SH-SY5Y (cell line): ENCODE results near the gene CEMIP.

Experiments used
- GATA2 ChIP-seq: IDR thresholded peaks from 2 replicates; pipeline ENCODE4 v1.6.1; 2011; ENCODE audit warnings: mild to moderate bottlenecking, low read depth, low read length
- GATA3 ChIP-seq: IDR thresholded peaks from 2 replicates; pipeline ENCODE4 v1.6.1; 2011; ENCODE audit warnings: low read depth, mild to moderate bottlenecking, low read length, moderate library complexity

CEMIP gene

DNA sequence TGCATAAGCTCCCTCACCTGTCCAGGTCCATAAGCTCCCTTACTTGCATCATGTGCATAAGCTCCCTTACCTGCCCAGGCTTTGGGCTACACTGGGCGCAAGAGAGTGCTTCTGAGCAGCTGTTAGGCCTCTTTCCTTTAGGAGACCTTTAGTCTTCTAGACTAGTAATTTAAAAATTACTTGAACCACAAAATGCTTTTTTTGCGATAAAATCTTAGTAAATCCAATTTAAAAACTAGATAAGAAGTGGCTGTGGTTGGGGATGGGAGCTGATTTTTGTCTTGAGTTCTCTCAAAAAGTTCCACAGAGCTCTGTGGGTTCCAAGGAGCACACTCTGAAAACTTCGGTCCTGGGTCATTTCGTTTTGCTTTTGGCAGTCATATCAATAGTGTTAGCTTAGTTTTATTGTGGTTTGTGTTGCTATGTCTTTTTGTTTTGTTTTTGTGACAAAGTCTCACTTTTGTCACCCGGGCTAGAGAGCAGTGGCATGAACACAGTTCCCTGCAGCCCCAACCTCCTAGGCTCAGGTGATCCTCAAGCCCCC lies 6.7 kb downstream of the CEMIP start:
- TF ChIP-seq GATA2 (no peak), GATA3 (no peak)

DNA sequence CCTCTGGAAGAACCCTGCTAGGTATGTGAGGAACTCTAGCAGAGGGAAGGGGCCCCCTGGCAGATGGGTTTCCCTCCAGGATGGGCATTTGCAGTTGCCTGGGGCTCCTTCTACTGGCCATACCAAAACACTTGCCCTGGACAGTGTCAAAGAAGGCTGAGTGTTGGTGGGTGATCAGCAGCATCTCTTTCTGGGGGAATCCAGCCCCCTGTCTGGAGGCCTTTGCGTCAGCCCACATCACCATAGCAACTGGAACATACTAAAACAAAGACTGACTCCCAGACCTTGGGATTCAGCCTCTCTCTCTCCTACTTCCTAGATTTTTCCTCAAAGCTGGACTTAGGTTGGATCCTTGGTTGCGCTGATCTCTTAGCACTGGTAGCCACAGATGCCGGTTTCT lies 8.1 kb downstream of the CEMIP start:
- TF ChIP-seq GATA3 = no peak
- TF ChIP-seq GATA2 = no peak

DNA sequence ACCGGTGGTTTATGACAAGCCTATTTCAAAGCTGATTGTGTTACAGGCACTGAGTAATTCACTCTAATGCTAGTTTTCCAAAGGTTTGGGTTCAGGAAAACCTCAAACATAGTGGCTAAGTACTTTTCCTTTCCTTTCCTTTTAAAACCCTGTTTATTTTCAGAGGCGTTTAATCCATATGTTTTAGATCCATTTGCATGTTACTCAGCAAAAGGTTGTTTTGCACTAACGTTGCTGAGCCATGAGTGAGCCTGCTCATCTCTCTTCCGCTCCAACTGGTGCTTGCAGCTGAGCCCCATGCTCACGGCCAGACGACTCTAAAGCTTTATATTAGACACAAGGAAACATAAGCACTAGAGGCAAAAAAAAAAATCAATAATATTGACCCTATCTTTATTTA lies 9.4 kb downstream of the CEMIP start:
- TF ChIP-seq GATA2 (no peak), GATA3 (no peak)

DNA sequence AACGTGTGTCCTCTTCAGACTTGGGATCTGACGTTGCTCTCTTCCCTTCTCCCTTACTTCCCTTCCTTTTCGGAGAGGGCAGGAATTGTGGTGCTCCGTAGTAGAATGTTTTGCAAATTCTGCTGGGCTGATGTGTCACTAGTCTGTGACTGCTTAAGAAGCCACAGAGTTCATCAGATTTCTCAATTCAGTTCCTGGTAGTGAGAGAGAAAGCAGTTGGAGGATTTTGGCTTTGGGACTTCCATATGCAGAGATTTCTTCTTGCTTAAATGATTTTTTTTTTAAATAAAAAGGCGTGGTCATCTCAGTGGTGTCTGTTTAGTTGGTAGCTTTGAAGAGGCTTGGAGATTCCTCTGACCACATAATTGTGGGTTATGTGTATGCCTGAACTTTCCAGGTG lies 10.1 kb downstream of the CEMIP start:
- TF ChIP-seq GATA2 = no peak
- TF ChIP-seq GATA3 = no peak

DNA sequence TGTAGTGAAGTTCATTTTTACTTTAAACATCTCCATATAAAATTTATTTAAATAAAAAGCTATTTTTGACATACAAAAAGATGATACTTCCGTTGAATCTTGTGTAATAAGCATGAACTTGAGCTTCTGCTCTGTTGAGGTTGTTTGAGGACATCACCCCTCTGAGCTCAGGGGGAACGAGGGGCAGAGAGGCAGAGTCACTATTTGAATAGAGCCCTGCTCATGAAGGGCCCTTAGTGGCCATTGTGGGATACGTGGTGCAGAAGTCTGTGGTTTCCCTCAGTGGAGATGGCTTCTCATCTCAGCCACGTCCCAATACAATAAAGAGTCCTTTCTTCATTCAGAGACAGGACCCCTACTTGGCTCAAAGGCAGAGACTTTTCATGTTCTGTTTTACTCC lies 10.6 kb downstream of the CEMIP start:
- TF ChIP-seq GATA3 (no peak), GATA2 (no peak)

DNA sequence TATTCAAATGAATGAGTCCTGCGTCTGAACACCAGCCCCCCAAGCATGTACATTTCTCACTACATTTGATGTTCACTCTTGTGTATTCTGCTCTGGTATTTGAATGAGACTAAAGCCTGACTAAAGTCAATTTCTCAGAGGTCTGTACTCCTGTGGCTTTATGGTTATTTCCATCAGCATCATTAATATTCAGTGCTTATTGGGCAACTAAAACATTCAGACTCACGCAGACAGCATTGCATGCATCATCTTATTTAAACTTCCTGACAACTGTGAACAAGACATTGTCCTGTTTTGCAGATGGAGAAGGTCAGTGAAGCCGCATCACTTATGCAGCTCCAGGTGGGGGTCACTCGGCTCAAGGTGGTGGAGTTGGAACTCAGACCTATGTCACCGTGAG lies 11.1 kb downstream of the CEMIP start:
- TF ChIP-seq GATA3 (no peak), GATA2 (no peak)

DNA sequence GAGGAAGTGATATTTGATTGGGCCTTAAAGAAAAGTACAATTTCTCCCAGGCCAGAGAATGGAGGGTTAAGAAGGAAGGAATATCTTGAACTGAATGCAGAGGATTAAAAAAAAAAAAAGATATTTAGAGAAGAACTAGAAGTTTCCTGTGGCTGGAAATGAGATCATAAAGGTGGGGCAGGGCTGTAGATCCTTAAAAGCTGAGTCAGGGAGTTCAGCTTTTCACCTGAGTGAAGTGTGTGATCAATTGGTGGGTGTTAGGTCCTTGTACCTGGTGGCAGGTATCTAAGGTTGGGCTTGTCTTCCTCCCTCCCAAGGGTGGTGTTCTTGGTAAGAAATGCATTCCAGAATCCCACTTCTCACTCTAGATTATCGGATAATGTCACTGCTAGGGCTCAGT lies 11.8 kb downstream of the CEMIP start:
- no peak for TF ChIP-seq GATA3
- no peak for TF ChIP-seq GATA2

DNA sequence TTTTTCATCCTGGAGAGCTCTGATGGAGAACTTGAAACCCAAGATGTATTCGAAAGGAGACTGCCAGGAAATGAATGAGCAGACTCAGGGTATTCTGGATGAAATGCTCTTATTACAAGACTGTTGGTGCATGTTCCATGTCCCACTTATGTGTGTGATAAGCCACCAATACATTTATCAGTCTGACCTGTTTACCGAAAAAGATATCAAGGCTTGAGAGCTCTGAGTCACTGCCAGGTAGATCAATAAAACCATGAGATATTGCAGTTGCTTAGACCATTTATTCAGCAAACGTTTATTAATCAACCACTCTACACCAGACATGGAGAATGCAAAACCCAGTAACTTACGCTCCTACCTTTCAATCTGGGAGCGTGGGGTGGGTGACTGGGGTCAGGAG lies 17.2 kb downstream of the CEMIP start:
- TF ChIP-seq GATA2 (no peak), GATA3 (no peak)

DNA sequence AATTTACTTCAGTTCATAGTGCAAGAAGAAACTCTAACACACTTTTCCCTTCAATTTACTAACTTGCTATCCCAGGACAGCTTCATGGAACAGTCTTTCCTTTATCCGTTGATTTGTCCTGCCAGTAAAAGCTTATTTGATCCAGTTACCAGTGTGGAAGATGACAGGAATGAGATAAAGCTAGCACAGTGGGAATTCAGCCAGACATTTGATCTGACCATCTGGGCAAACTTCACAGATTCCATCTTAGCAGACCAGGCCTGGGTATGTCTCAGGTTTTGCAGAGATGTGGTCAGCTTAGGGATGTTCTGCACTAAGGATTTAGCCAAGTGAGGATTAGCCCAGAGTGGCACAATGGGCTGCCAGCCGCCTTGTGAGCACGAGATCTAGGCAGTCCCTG lies 19.7 kb downstream of the CEMIP start:
- TF ChIP-seq GATA3 = peak; percentile 87
- TF ChIP-seq GATA2 = peak; percentile 89

DNA sequence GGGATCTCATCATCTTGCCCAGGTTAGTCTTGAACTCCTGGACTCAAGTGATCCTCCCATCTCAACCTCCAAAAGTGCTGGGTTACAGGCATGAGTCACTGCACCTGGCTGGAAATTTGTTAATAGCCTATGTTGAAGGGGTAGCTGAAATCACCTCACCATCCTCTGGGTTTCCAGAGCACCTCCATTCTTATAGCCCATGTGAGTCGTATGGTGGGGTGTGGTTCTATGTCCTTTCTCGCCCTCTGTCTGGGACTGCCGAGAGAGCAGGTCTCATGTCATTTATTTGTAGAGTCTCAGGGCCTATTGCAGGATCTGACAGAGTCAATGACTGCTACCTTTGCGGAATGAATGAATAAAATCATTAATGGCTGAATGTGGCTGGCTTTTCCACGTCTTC lies 20.9 kb downstream of the CEMIP start:
- TF ChIP-seq GATA3 (no peak), GATA2 (no peak)

DNA sequence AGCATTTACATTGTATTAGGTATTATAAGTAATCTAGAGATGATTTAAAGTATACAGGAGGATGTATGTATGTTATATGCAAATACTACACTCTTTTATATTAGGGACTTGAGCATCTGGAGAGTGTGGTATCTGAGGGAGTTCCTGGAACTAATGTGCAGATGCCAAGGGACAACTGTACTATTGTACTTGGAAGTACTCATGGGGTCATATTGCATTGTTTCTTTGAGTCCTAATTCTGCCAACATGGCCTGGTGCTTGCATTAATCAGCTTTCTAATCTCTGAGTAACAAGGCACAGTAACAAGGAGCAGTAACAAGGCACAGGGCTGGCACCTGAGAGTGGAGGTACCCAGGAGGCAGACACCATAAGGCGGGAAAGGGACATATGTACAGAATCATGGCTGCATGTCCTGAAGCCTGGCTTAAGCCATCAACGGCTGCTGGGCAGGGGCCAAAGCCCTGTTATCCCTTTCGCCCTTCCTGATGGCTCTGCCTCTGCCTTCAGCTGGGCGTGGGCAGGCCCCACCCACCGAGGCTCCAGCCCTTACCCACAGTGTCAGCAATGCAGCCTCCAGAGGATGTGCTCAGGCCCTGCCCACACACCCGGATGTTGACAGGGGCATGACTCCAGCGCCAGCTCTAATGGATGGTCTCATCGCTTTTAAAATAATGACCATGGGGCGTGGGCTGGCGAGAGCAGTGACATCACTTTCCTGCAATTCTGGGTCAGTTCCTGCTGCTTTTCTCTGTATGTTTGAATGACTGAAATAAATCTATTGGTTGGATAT lies 22.9 kb downstream of the CEMIP start:
- TF ChIP-seq GATA2 (no peak), GATA3 (no peak)

DNA sequence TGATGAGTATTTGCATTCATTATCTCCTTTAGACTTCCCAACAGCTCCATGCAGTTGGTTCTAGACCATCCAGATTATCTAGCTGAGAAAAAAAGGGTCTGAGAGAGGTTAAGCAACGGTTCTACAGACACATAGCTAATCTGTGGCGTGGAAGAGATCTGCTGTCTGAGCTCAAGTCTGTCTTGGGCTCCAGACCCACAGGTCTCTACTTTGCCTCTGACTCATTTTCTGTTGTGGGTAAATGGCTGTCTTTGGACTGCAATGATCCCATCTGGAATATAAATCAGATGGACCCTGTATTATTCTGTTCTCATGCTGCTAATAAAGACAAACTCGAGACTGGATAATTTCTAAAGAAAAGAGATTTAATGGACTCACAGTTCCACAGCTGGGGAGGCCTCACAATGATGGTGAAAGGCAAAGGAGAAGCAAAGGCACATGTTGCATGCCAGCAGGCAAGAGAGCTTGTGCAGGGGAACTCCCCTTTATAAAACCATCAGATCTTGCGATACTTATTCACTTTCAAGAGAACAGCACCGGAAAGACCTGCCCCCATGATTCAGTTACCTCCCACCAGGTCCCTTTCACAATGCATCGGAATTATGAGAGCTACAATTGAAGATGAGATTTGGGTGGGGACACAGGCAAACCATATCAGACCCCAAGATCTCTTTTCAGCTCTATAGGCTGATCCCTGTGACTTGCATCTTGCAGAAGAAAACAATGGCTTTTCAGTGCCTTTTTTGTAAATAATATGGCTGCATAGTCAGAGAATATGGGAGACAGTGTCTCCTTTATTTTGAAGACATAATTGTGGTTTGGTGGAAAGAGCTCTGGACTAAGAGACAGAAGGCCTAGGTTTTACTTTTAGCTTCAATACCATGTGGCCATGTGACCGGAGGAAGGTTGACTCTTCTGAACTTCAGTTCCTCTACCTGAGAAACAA lies 24.7 kb downstream of the CEMIP start:
- TF ChIP-seq GATA3 = no peak
- TF ChIP-seq GATA2 = no peak

DNA sequence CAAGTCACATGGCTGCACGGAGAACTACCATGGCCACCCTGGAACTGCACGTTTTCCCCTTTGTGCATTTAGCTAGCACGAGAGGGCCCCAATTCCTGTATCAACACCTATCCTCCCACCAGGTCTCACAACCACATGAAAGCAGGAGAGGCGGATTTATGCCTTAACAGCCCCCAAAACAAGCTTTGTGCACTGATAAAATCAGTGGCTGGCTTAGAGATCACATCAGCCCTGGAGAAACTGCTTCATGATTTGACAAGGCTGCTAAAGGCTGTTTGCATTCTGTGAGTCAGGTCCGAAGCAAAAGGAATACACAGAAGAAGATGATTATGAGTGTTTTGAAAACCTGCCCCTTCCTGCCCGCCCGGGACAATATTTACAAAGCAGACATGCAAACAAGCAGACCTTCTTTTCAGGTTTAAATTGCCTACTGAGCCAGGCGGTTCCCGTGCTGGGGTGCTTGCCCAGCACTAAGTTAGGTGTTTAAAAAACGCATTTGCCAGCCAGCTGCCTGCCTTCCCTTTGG lies 25.9 kb downstream of the CEMIP start:
- TF ChIP-seq GATA3 = peak; percentile 54
- peak; percentile 82 for TF ChIP-seq GATA2

DNA sequence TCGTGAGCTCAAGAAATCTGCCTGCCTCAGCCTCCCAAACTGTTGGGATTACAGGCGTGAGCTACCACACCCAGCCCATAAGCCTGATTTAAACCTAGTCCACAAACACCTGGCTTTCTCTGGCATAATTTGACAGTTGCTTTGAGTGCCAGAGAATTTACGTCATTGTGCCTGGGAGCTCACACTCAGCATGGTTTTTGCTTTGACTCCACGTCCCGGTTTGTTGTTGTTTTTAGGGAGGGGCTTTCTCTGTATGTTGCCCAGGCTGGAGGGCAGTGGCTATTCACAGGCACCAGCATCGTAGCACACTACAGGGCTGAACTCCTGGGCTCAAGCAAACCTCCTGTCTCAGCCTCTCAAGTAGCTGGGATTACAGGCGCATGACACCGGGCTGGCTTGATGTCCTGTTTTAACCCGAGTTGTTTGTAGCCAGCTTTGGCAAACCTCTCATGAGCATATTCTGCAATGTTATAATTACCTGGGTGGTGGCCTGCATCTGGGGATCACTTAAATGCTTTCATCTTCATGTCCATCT lies 32.7 kb downstream of the CEMIP start:
- TF ChIP-seq GATA2 (no peak), GATA3 (no peak)

DNA sequence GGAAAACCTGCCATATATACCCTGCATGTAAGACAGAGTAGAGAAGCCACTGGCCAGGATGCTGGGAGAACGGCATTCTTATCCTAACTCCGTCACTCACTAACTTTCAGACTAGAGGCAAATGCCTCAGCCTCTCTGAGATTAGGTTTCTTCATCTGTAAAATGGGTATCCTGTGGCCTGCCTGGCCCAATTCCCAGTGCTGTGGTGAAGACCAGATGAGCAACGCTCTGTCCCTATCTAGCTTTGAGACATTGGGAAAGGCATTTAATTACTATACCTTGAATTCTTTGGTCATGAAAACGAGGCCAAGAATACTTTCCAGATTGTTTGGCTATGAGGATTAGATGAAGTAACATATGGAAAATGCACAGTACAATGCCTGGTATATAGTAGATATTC lies 35.9 kb downstream of the CEMIP start:
- TF ChIP-seq GATA3 = no peak
- TF ChIP-seq GATA2 = no peak
